GM19023 (cell line): Measurements from ENCODE around the gene ATP13A3.
"Not testable (repeated sequence)": the region's sequence is repeated elsewhere in the genome, so short reads cannot be mapped to it uniquely, and the experiment has no call there.

Experiments used
- ATAC-seq: cut with Tn5 transposase; IDR thresholded peaks from one replicate; pipeline ENCODE4 v1.9.1; 2021; ENCODE audit warnings: mild to moderate bottlenecking, moderate library complexity; ENCODE audit not compliant: unreplicated experiment

ATP13A3 gene

GRCh38 chr3:194500198-194500597 is 13.4 kb upstream of the ATP13A3 start:
- ATAC-seq = no peak

DNA sequence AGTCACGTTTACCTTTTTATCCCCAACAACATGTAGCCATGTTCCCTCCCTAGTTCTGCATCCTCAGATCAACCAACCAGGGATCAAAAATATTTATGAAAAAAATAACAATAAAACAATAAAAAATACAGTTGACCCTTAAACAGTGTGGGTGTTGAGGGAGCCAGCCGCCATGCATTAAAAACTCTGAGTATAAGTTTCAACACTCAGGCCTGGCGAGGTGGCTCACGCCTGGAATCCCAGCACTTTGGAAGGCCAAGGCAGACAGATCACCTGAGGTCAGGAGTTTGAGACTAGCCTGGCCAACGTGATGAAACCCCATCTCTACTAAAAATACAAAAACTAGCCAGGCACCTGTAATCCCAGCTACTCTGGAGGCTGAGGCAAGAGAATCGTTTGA is 12.7 kb upstream of the ATP13A3 start:
- not testable (repeated sequence) for ATAC-seq

GRCh38 chr3:194497799-194498575 is 11.2 kb upstream of the ATP13A3 start:
- no peak for ATAC-seq

DNA sequence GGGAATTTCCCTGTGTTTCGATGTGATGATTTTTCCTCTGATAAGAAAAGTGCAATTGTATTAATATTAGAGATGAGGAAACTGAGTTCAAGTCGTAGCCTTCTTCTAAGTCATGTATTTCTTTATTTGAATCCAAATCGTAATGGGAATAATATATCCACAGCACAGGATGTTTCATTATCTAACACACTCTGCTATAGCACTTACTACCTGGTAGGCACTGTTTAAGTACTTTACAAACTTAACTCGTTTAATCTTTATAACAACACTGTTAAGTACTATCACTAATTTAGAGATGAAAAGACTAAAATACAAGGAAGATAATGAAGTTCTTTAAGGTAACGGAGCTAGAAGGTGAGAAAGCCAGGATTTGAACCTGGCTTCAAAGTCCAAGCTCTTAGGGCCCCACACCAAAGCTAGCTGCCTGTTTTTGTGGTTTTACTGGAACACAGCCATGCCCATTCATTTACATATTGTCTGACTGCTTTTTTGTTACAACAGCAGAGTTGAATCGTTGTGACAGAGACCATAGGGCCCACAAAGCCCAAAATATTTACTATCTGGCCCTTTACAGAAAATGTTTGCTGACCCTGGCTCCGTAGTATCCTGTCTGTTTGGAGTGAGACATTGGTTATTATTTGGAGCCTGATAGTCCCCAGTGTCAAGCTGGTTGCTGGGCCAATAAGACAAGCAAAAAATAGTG is 9.6 kb upstream of the ATP13A3 start:
- no peak for ATAC-seq

DNA sequence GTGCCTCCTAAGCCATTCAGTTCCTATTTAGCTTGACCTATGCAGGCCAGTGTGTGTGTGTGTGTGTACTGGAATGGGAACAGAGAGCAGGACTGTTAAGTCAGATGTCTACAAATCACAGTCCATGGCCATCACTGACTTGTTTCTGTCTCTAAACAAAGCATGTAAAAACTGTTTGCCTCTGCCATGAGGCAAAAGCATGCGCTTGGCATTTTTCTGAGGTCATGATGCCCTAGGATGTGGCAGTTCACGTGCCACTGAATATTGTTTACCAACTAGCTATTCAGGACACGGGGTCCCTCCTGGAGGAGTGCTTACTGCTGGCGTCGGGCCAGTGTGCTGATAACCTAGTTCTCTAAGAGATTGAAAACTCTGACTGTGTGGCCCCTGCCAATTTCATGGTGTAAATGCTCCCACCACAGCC is 8.2 kb upstream of the ATP13A3 start:
- ATAC-seq = no peak

- ATAC-seq = not testable (repeated sequence)
These were observed 7.5 kb upstream of the ATP13A3 start for GRCh38 chr3:194493995-194494927.

DNA sequence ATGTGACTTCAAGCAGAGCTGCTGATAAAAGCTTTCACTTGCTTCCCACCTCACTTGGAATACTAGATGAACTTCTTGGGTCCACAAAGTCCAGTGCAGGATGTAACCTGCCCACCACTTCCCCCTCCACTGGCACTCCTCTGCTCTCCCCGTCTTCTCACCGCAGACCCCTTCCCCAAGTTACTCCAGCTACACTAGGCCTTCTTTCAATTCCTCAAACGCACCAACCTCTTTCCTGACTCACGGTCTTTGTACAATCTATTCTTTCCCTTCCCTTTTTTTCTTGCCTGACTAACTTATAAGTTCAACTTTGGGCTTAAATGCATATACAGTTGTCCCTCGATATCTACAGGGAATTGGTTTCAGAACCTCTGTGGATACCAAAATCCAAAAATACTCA is 5.2 kb upstream of the ATP13A3 start:
- ATAC-seq = no peak

GRCh38 chr3:194489736-194490612 is 3.2 kb upstream of the ATP13A3 start:
- ATAC-seq = peak; percentile 34

DNA sequence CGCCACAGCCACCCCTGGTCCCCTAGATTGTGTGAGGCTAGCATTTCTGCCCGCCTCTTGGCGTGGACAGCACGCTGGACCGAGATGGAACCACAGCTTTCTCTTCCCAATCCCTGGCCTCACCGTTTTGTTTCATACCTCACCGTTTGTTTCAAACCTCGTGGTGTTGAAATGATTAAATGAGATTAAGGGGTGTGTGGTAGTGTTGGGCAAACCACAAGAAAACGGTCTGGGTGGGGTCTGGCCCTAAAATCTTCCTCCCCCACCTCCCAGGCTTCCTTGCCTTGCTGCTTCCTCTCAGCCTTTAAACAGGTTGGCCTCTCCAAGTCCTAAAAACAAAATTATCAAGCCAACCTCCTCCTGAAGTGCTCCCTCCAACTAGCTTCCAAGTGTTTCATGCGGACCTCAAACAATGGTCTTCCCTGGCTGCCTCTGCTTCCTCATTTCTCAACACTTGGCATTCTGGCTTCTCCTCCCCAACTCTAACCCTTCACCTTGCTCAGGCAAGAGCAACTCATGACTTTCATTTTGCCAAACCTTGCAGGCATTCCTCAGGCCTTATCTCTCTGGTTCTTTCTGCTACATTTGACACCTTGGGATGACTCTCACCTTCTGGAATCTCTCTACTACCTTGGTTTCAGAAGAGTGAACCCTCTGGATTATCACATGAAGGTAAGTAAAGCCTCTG is 1.4 kb upstream of the ATP13A3 start:
- no peak for ATAC-seq

GRCh38 chr3:194487289-194488054 is 670 bp upstream of the ATP13A3 start:
- peak; percentile 22 for ATAC-seq

DNA sequence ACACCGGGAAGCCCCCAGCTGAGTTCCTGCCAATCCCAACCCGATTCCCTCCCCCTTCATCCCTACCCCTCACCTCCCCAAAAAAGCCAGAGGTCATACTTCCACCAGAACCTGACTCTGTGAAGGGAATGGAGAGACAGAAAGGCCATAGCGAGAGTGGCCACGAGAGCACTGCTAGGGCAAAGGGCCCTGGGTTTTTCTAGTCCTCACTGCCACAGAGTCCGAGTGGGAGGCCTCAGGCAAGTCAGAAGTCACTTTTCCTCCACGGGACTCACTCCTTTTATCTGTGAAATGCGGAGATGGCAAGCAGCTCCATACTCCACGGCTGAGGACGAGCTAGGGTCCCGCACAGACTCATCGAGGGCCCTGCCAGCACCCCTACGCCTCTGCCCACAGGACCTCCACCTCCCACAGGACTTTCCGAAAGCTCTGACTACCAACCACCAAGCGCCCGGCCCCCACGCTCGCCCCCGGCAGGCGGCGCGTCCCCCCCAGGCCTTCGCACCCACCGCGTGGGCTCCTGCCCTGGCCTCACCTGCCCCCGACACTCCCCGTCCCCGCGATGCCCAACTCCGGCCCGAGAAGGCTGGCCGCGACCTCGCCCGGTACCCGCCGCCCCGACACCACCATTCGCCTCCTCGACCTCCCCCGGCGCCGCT is 792 bp downstream of the ATP13A3 start:
- ATAC-seq = peak; percentile 15

- ATAC-seq = no peak
These were observed 1.3 kb downstream of the ATP13A3 start for GRCh38 chr3:194485468-194485880.

DNA sequence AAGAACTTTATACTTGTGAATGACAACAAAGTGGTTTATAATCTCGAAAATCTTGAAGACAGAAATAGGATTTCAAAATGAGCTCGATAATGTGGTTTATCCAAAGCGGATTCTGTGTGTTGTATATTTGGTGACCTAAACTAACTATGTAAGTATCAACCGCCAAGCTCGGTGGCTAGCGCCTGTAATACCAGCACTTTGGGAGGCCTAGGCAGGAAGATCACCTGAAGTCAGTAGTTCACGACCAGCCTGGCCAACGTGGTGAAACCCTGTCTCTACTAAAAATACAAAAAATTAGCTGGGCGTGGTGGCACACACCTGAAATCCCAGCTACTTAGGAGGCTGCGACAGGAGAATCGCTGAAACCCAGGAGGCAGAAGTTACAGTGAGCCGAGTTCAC is 2.2 kb downstream of the ATP13A3 start:
- no peak for ATAC-seq

- ATAC-seq = no peak
These were observed 3.0 kb downstream of the ATP13A3 start for GRCh38 chr3:194483850-194484249.

DNA sequence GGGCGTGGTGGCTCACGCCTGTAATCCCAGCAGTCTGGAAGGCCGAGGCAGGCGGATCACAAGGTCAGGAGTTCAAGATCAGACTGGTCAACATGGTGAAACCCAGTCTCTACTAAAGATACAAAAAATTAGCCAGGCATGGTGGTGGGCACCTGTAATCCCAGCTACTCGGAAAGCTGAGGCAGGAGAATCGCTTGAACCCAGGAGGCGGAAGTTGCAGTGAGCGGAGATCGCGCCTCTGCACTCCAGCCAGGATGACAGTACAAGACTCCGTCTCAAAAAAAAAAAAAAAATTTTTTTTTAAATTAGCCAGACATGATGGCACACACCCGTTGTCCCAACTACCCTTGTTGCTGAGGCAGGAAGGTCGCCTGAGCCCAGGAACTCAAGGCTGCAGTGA is 4.0 kb downstream of the ATP13A3 start:
- not testable (repeated sequence) for ATAC-seq

DNA sequence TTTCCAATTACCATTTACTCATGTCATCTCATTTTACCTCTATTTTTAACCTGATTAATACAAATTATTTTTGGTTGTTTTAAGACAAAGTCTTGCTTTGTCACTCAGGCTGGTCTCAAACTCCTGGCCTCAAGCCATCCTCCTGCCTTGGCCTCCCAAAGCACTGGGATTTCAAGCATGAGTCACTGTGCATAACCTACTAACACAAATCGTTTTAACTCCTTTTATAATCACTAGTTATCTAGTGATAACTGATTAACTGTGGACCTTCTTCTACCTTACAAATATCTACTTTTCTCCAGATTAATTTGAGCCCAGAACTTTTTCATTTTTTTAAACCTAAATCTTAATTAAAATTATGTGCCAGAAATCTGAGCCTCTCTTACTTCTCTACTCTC is 4.6 kb downstream of the ATP13A3 start:
- ATAC-seq = no peak

DNA sequence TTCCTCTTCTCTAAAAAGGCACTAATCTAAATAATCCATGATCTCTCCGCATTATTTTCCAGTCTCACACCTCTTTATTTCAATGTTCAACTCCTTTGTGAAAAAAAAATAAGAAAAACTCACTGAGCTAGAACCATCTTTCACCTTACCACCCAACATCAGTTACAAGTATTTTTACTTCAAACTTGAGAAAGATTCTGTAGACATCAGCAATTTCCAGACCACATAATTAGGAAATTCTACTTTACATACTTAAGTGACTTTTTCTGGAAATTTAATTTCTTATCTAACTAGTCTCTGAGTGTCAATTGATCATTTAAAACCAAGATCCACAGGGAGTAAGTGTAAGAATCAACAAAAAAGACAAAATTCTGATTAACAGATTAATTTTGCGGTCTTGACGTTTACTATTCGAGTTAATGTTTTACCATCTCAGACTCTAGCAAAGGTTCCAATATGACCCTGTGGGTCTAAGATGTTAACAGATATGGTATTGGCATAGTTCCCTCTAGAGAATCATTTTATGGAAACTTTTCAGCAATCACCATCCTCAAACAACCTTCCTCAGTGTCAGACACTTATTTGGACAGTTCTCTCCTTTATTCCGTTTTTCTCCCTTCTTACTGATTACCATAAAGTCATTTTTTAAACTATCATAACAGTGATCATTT is 5.1 kb downstream of the ATP13A3 start:
- ATAC-seq = no peak

- ATAC-seq = no peak
These were observed 5.7 kb downstream of the ATP13A3 start for GRCh38 chr3:194481103-194481502.
